GM18502 (cell line): ENCODE measurements around the gene ITGA5.

ENCODE experiments used
- ATAC-seq: cut with Tn5 transposase; IDR thresholded peaks from one replicate; pipeline ENCODE4 v1.9.1; 2021; ENCODE audit warnings: mild to moderate bottlenecking; ENCODE audit not compliant: unreplicated experiment, poor library complexity

ITGA5 gene

GRCh38 chr12:54431911-54432814 lies 13.1 kb upstream of the ITGA5 start:
- no peak for ATAC-seq

GRCh38 chr12:54430471-54431069 lies 11.5 kb upstream of the ITGA5 start:
- no peak for ATAC-seq

- ATAC-seq = no peak
These were observed 10.0 kb upstream of the ITGA5 start for GRCh38 chr12:54429014-54429471.

GRCh38 chr12:54428050-54429013 lies 9.3 kb upstream of the ITGA5 start:
- ATAC-seq = no peak

- ATAC-seq = no peak
These were observed 8.0 kb upstream of the ITGA5 start for GRCh38 chr12:54427106-54427505.

GRCh38 chr12:54426690-54427089 lies 7.6 kb upstream of the ITGA5 start:
- ATAC-seq = no peak

GRCh38 chr12:54425702-54426101 lies 6.6 kb upstream of the ITGA5 start:
- ATAC-seq = no peak

GRCh38 chr12:54424224-54424623 lies 5.2 kb upstream of the ITGA5 start:
- no peak for ATAC-seq

GRCh38 chr12:54423816-54424150 lies 4.7 kb upstream of the ITGA5 start:
- ATAC-seq = no peak

- no peak for ATAC-seq
These were observed 2.8 kb upstream of the ITGA5 start for GRCh38 chr12:54421879-54422250.

- no peak for ATAC-seq
These were observed 2.3 kb upstream of the ITGA5 start for GRCh38 chr12:54421175-54421878.

GRCh38 chr12:54420766-54421144 lies 1.7 kb upstream of the ITGA5 start:
- no peak for ATAC-seq

GRCh38 chr12:54418441-54419087 lies 502 bp downstream of the ITGA5 start:
- ATAC-seq = no peak

- no peak for ATAC-seq
These were observed 1.2 kb downstream of the ITGA5 start for GRCh38 chr12:54417712-54418440.

GRCh38 chr12:54416687-54417603 lies 2.1 kb downstream of the ITGA5 start:
- ATAC-seq = no peak

- ATAC-seq = no peak
These were observed 3.7 kb downstream of the ITGA5 start for GRCh38 chr12:54415221-54415929.
